PC-9 (cell line): ENCODE results near the gene TMEM238. TPM values are rescaled to one million over a fixed set of nuclear protein-coding genes. Genes with fewer than 3 reads are reported as not detected.
"Not testable (repeated sequence)": the region's sequence is repeated elsewhere in the genome, so short reads cannot be mapped to it uniquely, and the experiment has no call there.

Source experiments
- BruUV-seq: library from RNA; stranded (reverse); fragments of 400-500 nt; replicated peaks from 2 replicates; lab custom pipeline; 2021; lab: Mats Ljungman, UMichigan
- CTCF ChIA-PET: fragments of 300-600 bp; sonication (Branson Sonifier 250); formaldehyde crosslinking; loops from one replicate; lab custom pipeline; 2022; ENCODE audit warnings: antibody characterized with exemption; lab: Charles Lee
- POLR2A ChIA-PET: fragments of 300-600 bp; sonication (Branson Sonifier 250); formaldehyde crosslinking; loops from one replicate; lab custom pipeline; 2022; ENCODE audit warnings: antibody characterized with exemption; ENCODE audit not compliant: unreplicated experiment; lab: Charles Lee
- DNase-seq, 2 experiments: peaks; one replicate each; pipeline versions ENCODE4 v3.0.0 to v3.0.0-alpha.2; 2015 to 2022; ENCODE audit warnings: mixed read lengths in 1 of 2
- H2AFZ ChIP-seq: fragments of 200-600 bp; sonication (generic); 2 replicates; pipeline ENCODE4 v1.8.1; 2017; ENCODE audit warnings: antibody characterized with exemption
- H3F3A ChIP-seq: fragments of 200-600 bp; sonication (generic); 2 replicates; pipeline ENCODE4 v1.8.1; 2017; ENCODE audit warnings: antibody characterized with exemption, mild to moderate bottlenecking, low read depth; ENCODE audit not compliant: insufficient read depth
- H3K27ac ChIP-seq: fragments of 200-600 bp; sonication (generic); 2 replicates; pipeline ENCODE4 v1.6.1; 2016; ENCODE audit warnings: mixed run types
- H3K27me3 ChIP-seq: fragments of 200-600 bp; sonication (generic); 2 replicates; pipeline ENCODE4 v1.6.1; 2016; ENCODE audit warnings: low read depth, mixed run types; ENCODE audit not compliant: insufficient read depth
- H3K36me3 ChIP-seq: fragments of 200-600 bp; sonication (generic); 2 replicates; pipeline ENCODE4 v1.6.1; 2016; ENCODE audit warnings: low read depth, mixed run types
- H3K4me1 ChIP-seq: fragments of 200-600 bp; sonication (generic); replicated peaks from 2 replicates; pipeline ENCODE4 v1.6.1; 2016; ENCODE audit warnings: mixed run types; ENCODE audit not compliant: insufficient read depth
- H3K4me2 ChIP-seq: fragments of 200-600 bp; sonication (generic); 2 replicates; pipeline ENCODE4 v1.6.1; 2017; ENCODE audit warnings: mixed run types
- H3K4me3 ChIP-seq: fragments of 200-600 bp; sonication (generic); 2 replicates; pipeline ENCODE4 v1.6.1; 2016; ENCODE audit warnings: mixed run types
- H3K79me2 ChIP-seq: fragments of 200-600 bp; sonication (generic); 2 replicates; pipeline ENCODE4 v1.6.1; 2017; ENCODE audit warnings: low read depth, mixed run types
- H3K9me2 ChIP-seq: fragments of 200-600 bp; sonication (generic); 2 replicates; pipeline ENCODE4 v1.8.1; 2017; ENCODE audit warnings: mild to moderate bottlenecking; ENCODE audit not compliant: insufficient read depth
- H3K9me3 ChIP-seq: fragments of 200-600 bp; sonication (generic); 2 replicates; pipeline ENCODE4 v1.8.1; 2016; ENCODE audit warnings: low read depth; ENCODE audit not compliant: insufficient read depth
- H4K20me1 ChIP-seq: fragments of 200-600 bp; sonication (generic); 2 replicates; pipeline ENCODE4 v1.8.1; 2017; ENCODE audit not compliant: insufficient read depth
- EZH2 ChIP-seq: fragments of 200-600 bp; sonication (generic); IDR thresholded peaks from 2 replicates; pipeline ENCODE4 v1.8.0; 2017; ENCODE audit warnings: antibody characterized with exemption, low read depth
- intact Hi-C: fragments of 100-400 bp; cut with micrococcal nuclease; formaldehyde crosslinking; loops from one replicate; pipeline ENCODE4 v1.10.0; 2022; ENCODE audit not compliant: unreplicated experiment
- total RNA-seq: library from RNA; stranded (reverse); gene quantifications from 2 replicates; pipeline ENCODE4 v1.2.3, GENCODE V29; 2021
- TF ChIP-seq, protein P1 (sequence below): fragments of 200-600 bp; sonication (generic); conservative IDR thresholded peaks from 2 replicates; pipeline ENCODE4 v1.6.1; 2017; ENCODE audit warnings: mixed run types, antibody characterized with exemption, mild to moderate bottlenecking, moderate library complexity

Gene TMEM238
- total RNA-seq, 1 experiment from 2014 or later, result 40.4 TPM

- intact Hi-C loops, result no loop called here
- Histone ChIP-seq H3K36me3 (no peaks in the 10 kb centered on the region), H2AFZ (no peak overlapping the region), H3K4me2 (no peak overlapping the region), H3F3A (no peaks in the 10 kb centered on the region), H3K4me1 (no peaks in the 10 kb centered on the region), H3K9me2 (no peaks in the 10 kb centered on the region), H4K20me1 (no peaks in the 10 kb centered on the region; the same call in 1 of the 2 replicates), H3K79me2 (no peaks in the 10 kb centered on the region), H3K27ac (no peak overlapping the region), H3K27me3 (peaks cover 76% of the 10 kb centered on the region), H3K4me3 (no peak overlapping the region), H3K9me3 (no peaks in the 10 kb centered on the region)
- DNase-seq, result no peak
- TF ChIP-seq EZH2, result no peak
- TF ChIP-seq, protein P1, sequence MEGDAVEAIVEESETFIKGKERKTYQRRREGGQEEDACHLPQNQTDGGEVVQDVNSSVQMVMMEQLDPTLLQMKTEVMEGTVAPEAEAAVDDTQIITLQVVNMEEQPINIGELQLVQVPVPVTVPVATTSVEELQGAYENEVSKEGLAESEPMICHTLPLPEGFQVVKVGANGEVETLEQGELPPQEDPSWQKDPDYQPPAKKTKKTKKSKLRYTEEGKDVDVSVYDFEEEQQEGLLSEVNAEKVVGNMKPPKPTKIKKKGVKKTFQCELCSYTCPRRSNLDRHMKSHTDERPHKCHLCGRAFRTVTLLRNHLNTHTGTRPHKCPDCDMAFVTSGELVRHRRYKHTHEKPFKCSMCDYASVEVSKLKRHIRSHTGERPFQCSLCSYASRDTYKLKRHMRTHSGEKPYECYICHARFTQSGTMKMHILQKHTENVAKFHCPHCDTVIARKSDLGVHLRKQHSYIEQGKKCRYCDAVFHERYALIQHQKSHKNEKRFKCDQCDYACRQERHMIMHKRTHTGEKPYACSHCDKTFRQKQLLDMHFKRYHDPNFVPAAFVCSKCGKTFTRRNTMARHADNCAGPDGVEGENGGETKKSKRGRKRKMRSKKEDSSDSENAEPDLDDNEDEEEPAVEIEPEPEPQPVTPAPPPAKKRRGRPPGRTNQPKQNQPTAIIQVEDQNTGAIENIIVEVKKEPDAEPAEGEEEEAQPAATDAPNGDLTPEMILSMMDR, result no peak
- ChIA-PET POLR2A (no interaction called here), CTCF (no interaction called here)
- BruUV-seq, result no TSS peak
Observed at GRCh38 chr19:55423225-55424005, 39.3 kb upstream of the TMEM238 start.

- POLR2A ChIA-PET, H3K9me3 ChIP-seq, BruUV-seq, H3K9me2 ChIP-seq, H2AFZ ChIP-seq, CTCF ChIA-PET, H3K79me2 ChIP-seq, intact Hi-C loops, H3K4me2 ChIP-seq, H3K36me3 ChIP-seq, H4K20me1 ChIP-seq, H3F3A ChIP-seq, H3K27ac ChIP-seq, H3K4me3 ChIP-seq, H3K4me1 ChIP-seq: not testable (repeated sequence)
- DNase-seq, result peak in 1 of 2 experiments; percentile 16
- peaks cover 61% of the 10 kb centered on the region for H3K27me3 ChIP-seq
Observed at GRCh38 chr19:55421281-55421680, 37.2 kb upstream of the TMEM238 start.

DNA sequence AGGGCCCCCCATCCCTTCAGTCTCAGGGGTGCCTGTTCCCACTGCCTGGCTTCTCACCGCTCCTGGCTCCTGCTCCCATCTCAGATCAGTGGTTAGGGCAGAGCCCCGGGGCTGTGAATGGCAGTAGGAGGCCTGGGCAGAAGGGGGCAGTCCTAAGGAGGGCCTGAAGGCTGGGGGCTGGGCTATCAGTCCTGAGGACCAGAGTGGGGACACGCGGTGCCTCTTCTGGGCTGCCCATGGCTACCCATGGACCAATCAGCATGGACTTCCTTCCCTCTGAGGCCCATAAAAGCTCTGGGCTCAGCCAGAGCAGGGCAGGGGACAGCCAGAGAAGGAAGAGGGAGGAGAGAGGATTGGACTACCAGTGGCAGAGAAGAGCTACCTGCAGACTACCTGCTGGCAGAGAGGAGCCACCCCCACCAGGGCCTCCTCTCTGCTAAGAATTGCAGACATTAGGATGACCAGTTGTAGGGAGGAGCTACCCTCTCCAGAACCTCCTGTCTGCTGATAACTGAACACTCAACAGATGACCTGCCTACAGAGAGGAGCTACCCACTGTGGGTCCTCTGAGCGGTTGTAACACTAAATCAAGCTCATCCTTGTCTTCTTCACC lies 35.6 kb upstream of the TMEM238 start:
- no peak overlapping the region for H2AFZ ChIP-seq
- DNase-seq, result peak in 1 of 2 experiments; percentile 32
- H3K36me3 ChIP-seq, result no peaks in the 10 kb centered on the region
- H3K9me2 ChIP-seq, result no peaks in the 10 kb centered on the region
- TF ChIP-seq, protein P1, result no peak
- no peak for TF ChIP-seq EZH2
- no peaks in the 10 kb centered on the region for H3K79me2 ChIP-seq
- H3K9me3 ChIP-seq, result no peaks in the 10 kb centered on the region
- H3F3A ChIP-seq, result peaks cover 8% of the 10 kb centered on the region; the same call in 1 of the 2 replicates
- H3K4me3 ChIP-seq, result no peak overlapping the region
- ChIA-PET POLR2A (no interaction called here), CTCF (interaction anchor here (0.6 to 1.8 kb wide), 2 partner anchors 84 to 834 kb away, joined by 3 to 6 read pairs; no protein-coding TSS in a partner anchor)
- no peak overlapping the region for H3K4me2 ChIP-seq
- intact Hi-C loops, result loop anchor here (5.0 kb wide), 2 partner anchors 83 to 537 kb away; no protein-coding TSS in a partner anchor
- no TSS peak for BruUV-seq
- H3K4me1 ChIP-seq, result no peaks in the 10 kb centered on the region
- no peak overlapping the region for H3K27ac ChIP-seq
- peaks cover 45% of the 10 kb centered on the region for H3K27me3 ChIP-seq
- no peaks in the 10 kb centered on the region; the same call in 1 of the 2 replicates for H4K20me1 ChIP-seq
